ENCODE results near the gene KLHL14. TPM values are rescaled to one million over a fixed set of nuclear protein-coding genes. Genes with fewer than 3 reads are reported as not detected.

The KLHL14 gene
- total RNA-seq, 1 experiment from 2014 or later, result not detected

GRCh38 chr18:32734442-32734841 lies 38.4 kb downstream of the KLHL14 start:
- no peaks in the 10 kb centered on the region for H3K36me3 ChIP-seq (ENCODE audit: control insufficient read depth in 1 of 2, insufficient read depth in 2 of 2, low read length in 2 of 2)
- no peak overlapping the region for H3K4me2 ChIP-seq (ENCODE audit: low read length)
- H3K9me3 ChIP-seq (ENCODE audit: control insufficient read depth in 1 of 2, insufficient read depth in 1 of 2, low read depth in 1 of 2, low read length in 2 of 2), result no peaks in the 10 kb centered on the region
- no peaks in the 10 kb centered on the region for H3K79me2 ChIP-seq (ENCODE audit: insufficient read depth, low read length)
- no peak overlapping the region for H2AFZ ChIP-seq (ENCODE audit: low read depth, low read length, poor library complexity, severe bottlenecking)
- ATAC-seq, result no peak
- H3K9ac ChIP-seq (ENCODE audit: low read length), result no peak overlapping the region
- ChIA-PET POLR2A (no interaction called here), RAD21 (ENCODE audit: low non-redundant PET in 1 of 2, low total read pairs in 2 of 2, uncharacterized antibody in 2 of 2, unreplicated experiment in 2 of 2) (no interaction called here), CTCF (no interaction called here)
- no peaks in the 10 kb centered on the region for H3K9me2 ChIP-seq (ENCODE audit: insufficient read depth)
- no peaks in the 10 kb centered on the region for H3K4me1 ChIP-seq (ENCODE audit: control insufficient read depth in 1 of 2, insufficient read depth in 2 of 2, low read length in 2 of 2)
- H3K4me3 ChIP-seq (replicated peaks in 1 of 2; ENCODE audit: low read depth in 1 of 2, low read length in 2 of 2), result no peak overlapping the region
- no peak overlapping the region for H3K27ac ChIP-seq (ENCODE audit: low read depth, low read length)
- intact Hi-C loops (cut with micrococcal nuclease), result no loop called here
- TF ChIP-seq JUND (IDR thresholded peaks at IDR 0.05), result no peak
- no peak for TF ChIP-seq EZH2 (IDR thresholded peaks at IDR 0.05)
- no peak for TF ChIP-seq MAX (IDR thresholded peaks at IDR 0.05)
- no peak for TF ChIP-seq TCF7L2 (IDR thresholded peaks at IDR 0.05; ENCODE audit: borderline replicate concordance, extremely low read depth, insufficient read depth, insufficient read length)
- no peak for TF ChIP-seq YY1 (IDR thresholded peaks at IDR 0.05; ENCODE audit: extremely low read depth, insufficient replicate concordance, low read depth, low read length)
- TF ChIP-seq ELF1 (IDR thresholded peaks at IDR 0.05; ENCODE audit: borderline replicate concordance, low read depth), result no peak
- TF ChIP-seq SRF (IDR thresholded peaks at IDR 0.05; ENCODE audit: low read depth), result no peak
- no peak for TF ChIP-seq ZBTB33 (IDR thresholded peaks at IDR 0.05; ENCODE audit: extremely low read depth, insufficient replicate concordance, low read length)
- no peak for TF ChIP-seq ZNF274 (IDR thresholded peaks at IDR 0.05; ENCODE audit: low read depth, low read length)
- TF ChIP-seq ZFX (IDR thresholded peaks at IDR 0.05), result no peak
- TF ChIP-seq CBX3 (IDR thresholded peaks at IDR 0.05; ENCODE audit: low read depth), result no peak
- TF ChIP-seq FOSL1 (IDR thresholded peaks at IDR 0.05; ENCODE audit: low read depth), result no peak
- no peak for TF ChIP-seq CEBPB (IDR thresholded peaks at IDR 0.05; ENCODE audit: low read depth)
- TF ChIP-seq RAD21 (IDR thresholded peaks at IDR 0.05; ENCODE audit: low read depth), result no peak
- TF ChIP-seq CTCF (IDR thresholded peaks at IDR 0.05 in 2 of 3, conservative IDR thresholded peaks at IDR 0.05 in 1 of 3; ENCODE audit: borderline replicate concordance in 1 of 3, insufficient read depth in 1 of 3, low read depth in 2 of 3, low read length in 2 of 3), result no peak
- TF ChIP-seq POLR2AphosphoS5 (IDR thresholded peaks at IDR 0.05; ENCODE audit: low read depth, low read length), result no peak
- TF ChIP-seq SIN3A (IDR thresholded peaks at IDR 0.05; ENCODE audit: low read depth), result no peak
- no peak for TF ChIP-seq POLR2A (IDR thresholded peaks at IDR 0.05; ENCODE audit: borderline replicate concordance, extremely low read depth, insufficient read depth, insufficient read length)
- no peak for TF ChIP-seq SP1 (IDR thresholded peaks at IDR 0.05; ENCODE audit: low read depth)
- DNase-seq (ENCODE audit: low read depth, low spot score), result no peak
- H4K20me1 ChIP-seq (ENCODE audit: insufficient read depth), result no peaks in the 10 kb centered on the region
- BruUV-seq (replicated peaks), result no TSS peak
- H3K27me3 ChIP-seq (ENCODE audit: insufficient read depth, low read length), result no peaks in the 10 kb centered on the region
